MCF 10A (cell line): Measurements from ENCODE around the gene ZNF37A. TPM values are rescaled to one million over a fixed set of nuclear protein-coding genes. Genes with fewer than 3 reads are reported as not detected.

Experiments used
- Bru-seq: library from RNA; stranded (reverse); fragments of 400-500 nt; gene quantifications from one replicate; lab custom pipeline; 2021; lab: Mats Ljungman, UMichigan
- BruChase-seq, 2 experiments: library from RNA; stranded (reverse); fragments of 400-500 nt; gene quantifications; one replicate each; lab custom pipeline; 2021; lab: Mats Ljungman, UMichigan
- BruUV-seq: library from RNA; stranded (reverse); fragments of 400-500 nt; replicated peaks from 2 replicates; lab custom pipeline; 2021; lab: Mats Ljungman, UMichigan
- CTCF ChIA-PET: fragments of 300-600 bp; sonication (Branson Sonifier 250); formaldehyde crosslinking; extraction: SDS; loops from one replicate; lab custom pipeline; 2021; ENCODE audit warnings: antibody characterized with exemption, inconsistent platforms; lab: Yijun Ruan, JAX
- POLR2A ChIA-PET: fragments of 300-600, 350-650 bp; sonication (Branson Sonifier 250); formaldehyde crosslinking; extraction: SDS; loops from one replicate; lab custom pipeline; 2020; ENCODE audit warnings: antibody characterized with exemption, inconsistent platforms; lab: Yijun Ruan, JAX
- DNase-seq: peaks from one replicate; pipeline ENCODE4 v3.0.0-alpha.2; 2018; ENCODE audit not compliant: unreplicated experiment
- H3K27ac Mint-ChIP-seq: one replicate; pipeline ENCODE4 v1.8.0; 2022; ENCODE audit warnings: mild to moderate bottlenecking, low read depth, mixed read lengths; ENCODE audit not compliant: unreplicated experiment
- H3K27me3 Mint-ChIP-seq: one replicate; pipeline ENCODE4 v1.8.0; 2022; ENCODE audit warnings: mixed read lengths; ENCODE audit not compliant: insufficient read depth, unreplicated experiment
- H3K36me3 Mint-ChIP-seq: one replicate; pipeline ENCODE4 v1.8.0; 2022; ENCODE audit warnings: mild to moderate bottlenecking, moderate library complexity, mixed read lengths; ENCODE audit not compliant: insufficient read depth, unreplicated experiment
- H3K4me1 Mint-ChIP-seq: one replicate; pipeline ENCODE4 v1.8.0; 2022; ENCODE audit warnings: mixed read lengths; ENCODE audit not compliant: insufficient read depth, unreplicated experiment
- H3K4me3 Mint-ChIP-seq: one replicate; pipeline ENCODE4 v1.8.0; 2022; ENCODE audit warnings: mild to moderate bottlenecking, moderate library complexity, mixed read lengths; ENCODE audit not compliant: unreplicated experiment
- H3K9me3 Mint-ChIP-seq: one replicate; pipeline ENCODE4 v1.8.0; 2022; ENCODE audit warnings: mixed read lengths; ENCODE audit not compliant: unreplicated experiment
- CTCF ChIP-seq: fragments of 200-600 bp; IDR thresholded peaks from one replicate; pipeline ENCODE4 v1.8.0; 2022; ENCODE audit warnings: antibody characterized with exemption, mild to moderate bottlenecking; ENCODE audit not compliant: unreplicated experiment
- intact Hi-C: fragments of 100-400 bp; cut with micrococcal nuclease; formaldehyde crosslinking; loops from 2 replicates; pipeline ENCODE4 v1.14.1; 2022
- long read RNA-seq: library from polyadenylated mRNA; stranded (forward); transcript quantifications from one replicate; pipeline ENCODE4 v2.0.0, GENCODE V29; 2022
- total RNA-seq: library from RNA; stranded (reverse); gene quantifications from 2 replicates; pipeline ENCODE4 v1.2.3, GENCODE V29; 2022

ZNF37A gene
- total RNA-seq: 44.5 and 52.3 TPM in 2 replicates
- Bru-seq, nascent RNA: percentile 97 among the genes with signal in this experiment
- percentile 99 among the genes with signal in this experiment for BruChase-seq, experiment 1, labeled RNA remaining after a 6-hour chase
- BruChase-seq, experiment 2, labeled RNA remaining after a 2-hour chase: percentile 99 among the genes with signal in this experiment
- long read RNA-seq, full-length matches to known transcripts: 2 of 14 reads
- long read RNA-seq, partial matches to known transcripts: 2 of 14 reads
- long read RNA-seq, other reads (novel, unspliced or antisense): 10 of 14 reads

- H3K4me3 Mint-ChIP-seq: peak within 1 kb of the TSS; percentile 80
- no peak for TF ChIP-seq CTCF
- DNase-seq: peak; percentile 98
- peak within 1 kb of the TSS; percentile 96 for H3K27ac Mint-ChIP-seq
- peaks cover 5% of the 10 kb centered on the region for H3K9me3 Mint-ChIP-seq
- peaks cover 5% of the 10 kb centered on the region for H3K4me1 Mint-ChIP-seq
- intact Hi-C loops: loop anchor here (1.0 kb wide), 2 partner anchors 84 to 118 kb away; partner anchors contain the start of genes ZNF25 and ZNF33A
- ChIA-PET POLR2A (interaction anchor here (0.9 to 1.8 kb wide), 5 partner anchors 36 to 119 kb away, joined by 3 to 6 read pairs (median 4); partner anchors contain the start of gene ZNF33A), CTCF (interaction anchor here (0.7 to 1.0 kb wide), 4 partner anchors 117 to 1066 kb away, joined by 3 to 6 read pairs (median 4); partner anchors contain the start of gene ZNF25)
- BruUV-seq: TSS peak; percentile 23
- H3K27me3 Mint-ChIP-seq: no peaks in the 10 kb centered on the region
- H3K36me3 Mint-ChIP-seq: peaks cover 47% of the 10 kb centered on the region
These were observed at the start of gene ZNF37A for GRCh38 chr10:38094158-38094926. Gene ZNF37A, plus strand, starts transcription at chr10:38094337. Its CDS starts 2,281 bp downstream, at chr10:38096618.

- Mint-ChIP-seq H3K27me3 (no peaks in the 10 kb centered on the region), H3K4me1 (no peaks in the 10 kb centered on the region), H3K9me3 (peaks cover 12% of the 10 kb centered on the region), H3K4me3 (no peak overlapping the region), H3K36me3 (peaks cover 59% of the 10 kb centered on the region), H3K27ac (no peak overlapping the region)
- DNase-seq: no peak
- no TSS peak for BruUV-seq
- no peak for TF ChIP-seq CTCF
- ChIA-PET CTCF (interaction anchor here (0.6 kb wide), 1 partner anchor 839 kb away, joined by 3 read pairs; no protein-coding TSS in a partner anchor), POLR2A (no interaction called here)
- intact Hi-C loops: no loop called here
These were observed 49.0 kb upstream of the ZNF37A start for GRCh38 chr10:38045129-38045528.

- Mint-ChIP-seq H3K4me1 (no peaks in the 10 kb centered on the region), H3K9me3 (peaks cover 12% of the 10 kb centered on the region), H3K36me3 (peaks cover 49% of the 10 kb centered on the region), H3K27ac (no peak overlapping the region), H3K4me3 (no peak overlapping the region), H3K27me3 (no peaks in the 10 kb centered on the region)
- intact Hi-C loops: no loop called here
- POLR2A ChIA-PET: interaction anchor here (0.8 kb wide), 1 partner anchor 72 kb away, joined by 4 read pairs; no protein-coding TSS in a partner anchor
- CTCF ChIA-PET: interaction anchor here (0.7 kb wide), 1 partner anchor 453 kb away, joined by 3 read pairs; no protein-coding TSS in a partner anchor
- TF ChIP-seq CTCF: no peak
- BruUV-seq: no TSS peak
- no peak for DNase-seq
These were observed 46.5 kb upstream of the ZNF37A start for GRCh38 chr10:38047666-38048065.
